HG03097 (cell line): ENCODE data around the gene MCTP2.
"Not testable (repeated sequence)": the region's sequence is repeated elsewhere in the genome, so short reads cannot be mapped to it uniquely, and the experiment has no call there.

ENCODE experiments used
- ATAC-seq: cut with Tn5 transposase; IDR thresholded peaks from one replicate; pipeline ENCODE4 v1.9.1; 2021; ENCODE audit not compliant: unreplicated experiment, low FRiP score

Gene MCTP2

DNA sequence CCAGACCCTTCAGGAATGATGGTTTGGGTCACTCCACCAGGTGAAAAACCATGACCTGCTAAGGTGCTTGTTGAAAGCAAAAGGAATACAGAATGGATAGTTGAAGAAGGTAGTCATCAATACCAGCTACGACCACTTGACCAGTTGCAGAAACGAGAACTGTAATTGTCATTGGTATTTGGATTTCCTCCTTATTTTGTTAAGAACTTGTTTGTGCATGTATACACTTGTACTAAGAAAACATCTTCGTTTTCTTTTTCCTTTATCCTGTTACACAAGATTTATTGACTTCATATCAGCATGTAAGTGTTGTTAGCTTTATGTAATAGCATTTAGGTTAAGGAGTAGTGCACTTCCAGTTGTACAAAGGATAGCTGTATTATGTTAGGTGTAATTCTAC, 261.8 kb downstream of the MCTP2 start:
- ATAC-seq, result no peak

DNA sequence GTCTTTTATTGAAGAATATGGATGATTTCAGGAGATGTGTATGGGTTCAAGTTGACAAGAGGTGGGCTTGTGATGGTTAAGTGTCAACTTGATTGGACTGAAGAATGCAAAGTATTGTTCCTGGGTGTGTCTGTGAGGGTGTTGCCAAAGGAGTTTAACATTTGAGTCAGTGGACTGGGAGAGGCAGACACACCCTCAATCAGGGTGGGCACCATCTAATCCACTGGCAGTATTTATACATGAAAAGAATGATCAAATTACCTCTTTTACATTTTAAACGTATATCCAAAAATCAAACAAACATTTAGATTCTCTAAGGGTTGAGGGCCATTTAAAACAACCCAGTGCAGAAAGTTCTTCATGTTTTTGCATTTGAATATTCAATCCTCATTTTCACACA, 262.2 kb downstream of the MCTP2 start:
- not testable (repeated sequence) for ATAC-seq

DNA sequence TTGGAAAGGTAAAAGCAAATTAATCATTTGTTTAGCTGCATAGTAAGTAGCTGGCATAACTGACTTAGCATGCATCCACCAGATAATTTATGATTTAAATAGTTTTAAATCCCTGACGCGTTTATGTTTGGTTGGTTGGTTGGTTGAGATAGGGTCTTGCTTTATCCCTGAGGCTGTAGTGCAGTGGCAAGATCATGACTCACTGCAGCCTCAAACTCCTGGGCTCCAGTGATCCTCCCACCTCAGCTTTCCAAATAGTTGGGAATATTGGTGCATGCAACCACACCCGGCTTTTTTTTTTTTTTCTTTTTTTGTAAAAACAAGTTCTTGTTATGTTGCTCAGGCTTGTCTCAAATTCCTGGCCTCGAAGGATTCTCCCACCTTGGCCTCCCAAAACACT, 263.4 kb downstream of the MCTP2 start:
- no peak for ATAC-seq

DNA sequence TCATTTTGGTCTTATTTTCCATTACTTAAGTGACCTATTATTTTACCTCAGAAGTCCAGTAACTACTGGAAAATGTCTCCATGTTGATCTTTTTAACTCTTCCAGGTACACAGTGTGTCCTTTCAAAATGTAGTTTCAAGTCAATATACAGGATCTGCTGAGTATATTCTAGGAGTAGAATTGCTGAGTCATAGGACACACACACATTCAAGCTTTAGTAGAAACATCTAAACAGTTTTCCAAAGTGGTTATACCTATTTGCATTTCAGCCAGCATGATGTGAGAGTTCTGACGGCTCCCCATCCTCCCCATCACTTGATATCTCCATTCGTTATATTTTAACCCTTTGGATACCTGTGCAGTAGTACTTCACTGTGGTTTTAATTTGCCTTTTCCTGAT, 271.9 kb downstream of the MCTP2 start:
- no peak for ATAC-seq

DNA sequence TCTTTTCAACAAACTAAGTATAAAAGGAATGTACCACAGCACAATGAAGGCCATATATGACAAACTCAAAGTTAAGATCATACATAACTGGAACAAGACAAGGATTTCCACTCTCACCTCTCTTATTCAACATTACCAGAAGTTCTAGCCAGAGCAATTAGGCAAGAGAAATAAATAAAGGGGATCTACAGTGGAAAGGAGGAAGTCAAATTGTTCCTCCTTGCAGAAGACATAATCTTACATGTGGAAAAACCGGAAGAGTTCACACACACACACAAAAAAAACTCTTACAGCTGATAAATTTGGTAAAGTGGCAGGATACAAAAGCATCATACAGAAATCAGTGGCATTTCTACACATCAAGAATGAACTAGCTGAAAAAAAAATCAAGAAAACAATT, 277.9 kb downstream of the MCTP2 start:
- ATAC-seq, result no peak

DNA sequence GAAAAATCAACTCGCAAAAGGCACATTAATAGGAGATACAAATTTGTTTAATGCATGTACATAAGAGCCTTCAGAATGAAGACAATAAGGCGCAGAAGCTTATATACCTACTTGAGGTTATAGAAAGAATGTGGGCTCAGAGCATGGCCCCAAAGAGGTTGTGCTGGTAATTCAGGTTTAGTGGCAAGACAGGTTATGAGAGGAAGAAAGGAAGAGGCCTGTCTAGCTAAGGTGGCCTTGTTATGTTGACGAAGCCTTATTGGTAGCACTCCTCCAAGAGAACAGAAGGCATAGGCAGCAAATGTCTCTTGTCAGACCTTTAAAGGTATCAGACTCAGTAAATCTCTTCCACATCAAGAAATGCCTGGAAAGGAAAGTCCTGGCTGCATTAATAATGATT, 290.8 kb downstream of the MCTP2 start:
- ATAC-seq, result no peak

DNA sequence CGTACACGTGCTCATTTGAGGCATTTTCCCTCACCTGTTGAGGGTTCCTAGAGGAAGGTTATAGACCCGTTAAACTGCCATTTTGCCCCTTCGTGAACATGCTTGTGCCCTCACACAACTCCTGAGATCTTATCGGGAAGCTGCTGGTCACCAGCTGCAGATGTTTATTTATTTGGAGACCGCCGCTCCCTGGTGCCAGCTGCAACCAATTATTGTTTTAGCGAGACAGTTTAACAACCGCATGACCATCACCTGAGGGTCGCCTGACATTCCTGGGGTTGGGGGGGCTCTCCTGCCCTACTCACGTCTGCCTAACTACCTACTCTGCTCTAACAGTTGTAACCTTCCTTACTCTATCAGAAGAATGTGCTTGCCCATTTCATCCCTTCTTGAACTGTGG, 292.5 kb downstream of the MCTP2 start:
- ATAC-seq, result no peak

DNA sequence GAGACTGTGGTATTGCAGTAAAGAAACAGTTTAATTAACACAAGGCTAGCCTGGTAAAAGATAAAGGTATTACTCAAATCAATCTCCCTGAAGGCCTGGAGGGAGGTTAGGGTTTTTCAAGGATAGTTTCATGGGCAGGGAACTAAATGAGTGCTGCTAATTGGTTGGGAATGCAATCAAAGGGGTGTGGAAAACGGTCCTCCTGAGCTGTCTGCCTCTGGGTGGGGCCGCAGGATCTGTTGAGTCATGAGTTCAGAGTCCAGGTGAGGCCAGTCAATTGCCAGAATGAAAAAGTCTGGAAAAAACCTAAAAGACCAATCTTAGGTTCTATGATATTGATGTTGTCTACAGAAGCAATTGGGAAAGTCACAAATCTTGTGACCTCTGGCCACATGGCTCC, 293.2 kb downstream of the MCTP2 start:
- no peak for ATAC-seq

DNA sequence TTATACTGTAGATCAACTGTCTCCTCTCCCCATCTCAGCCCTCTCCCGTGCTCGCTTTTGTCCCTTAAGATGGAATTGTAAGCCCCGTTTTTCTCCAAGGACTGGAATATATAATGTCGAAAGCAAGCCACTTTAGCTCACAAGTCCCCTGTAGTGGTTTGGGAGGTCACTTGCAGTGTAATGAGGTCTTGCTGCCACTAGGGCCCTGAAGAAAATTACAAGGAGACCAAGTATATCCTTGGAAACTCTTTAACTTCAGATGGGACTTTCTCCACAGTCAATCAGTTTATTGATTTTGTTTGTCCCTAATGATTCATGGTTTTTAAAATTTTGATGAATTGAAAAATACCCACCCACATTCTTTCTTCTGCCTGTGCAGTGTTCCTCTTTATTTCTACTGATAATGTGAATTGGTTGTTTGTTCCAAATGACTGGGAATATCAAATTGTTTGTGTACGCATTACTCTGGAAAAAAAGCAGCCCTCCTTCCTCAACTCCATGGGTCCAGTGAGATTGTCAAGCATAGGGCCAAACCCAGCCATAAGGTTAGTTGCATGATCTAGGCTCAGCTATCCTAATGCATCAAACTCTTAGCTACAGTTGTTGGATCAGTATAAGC, 294.8 kb downstream of the MCTP2 start:
- ATAC-seq, result no peak

DNA sequence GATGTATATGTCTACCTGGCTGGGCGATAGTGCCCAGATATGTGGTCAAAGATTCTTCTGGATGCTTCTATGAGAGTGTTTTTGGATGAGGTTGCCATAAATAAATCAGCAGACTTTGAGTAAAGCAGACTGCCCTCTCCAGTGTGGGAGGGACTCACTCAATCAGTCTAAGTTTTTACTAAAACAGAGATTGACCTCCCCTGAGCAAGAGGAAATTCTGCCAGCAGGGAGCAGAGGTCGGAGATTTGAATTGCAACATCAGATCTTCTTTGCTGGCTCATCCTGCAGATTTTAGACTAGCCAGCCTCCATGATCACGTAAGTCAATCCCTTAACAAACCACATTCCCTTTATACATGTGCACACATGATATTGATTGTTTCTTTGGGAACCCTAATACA, 300.9 kb downstream of the MCTP2 start:
- ATAC-seq, result no peak
